Calu3 (cell line): ENCODE measurements around the gene KRT16. TPM values are rescaled to one million over a fixed set of nuclear protein-coding genes. Genes with fewer than 3 reads are reported as not detected.
A peak's percentile ranks its signal among the peaks of the same experiment; 100 is the strongest.

Experiments
- BruUV-seq: library from RNA; stranded (reverse); fragments of 400-500 nt; replicated peaks from 2 replicates; lab custom pipeline; 2021; lab: Mats Ljungman, UMichigan
- CTCF ChIA-PET: fragments of 300-600 bp; sonication (Branson Sonifier 250); formaldehyde crosslinking; loops from one replicate; lab custom pipeline; 2022; ENCODE audit warnings: antibody characterized with exemption; lab: Charles Lee
- DNase-seq: peaks from one replicate; pipeline ENCODE4 v3.0.0; 2022
- H3K27ac Mint-ChIP-seq: one replicate; pipeline ENCODE4 v1.8.0; 2022; ENCODE audit warnings: mixed read lengths; ENCODE audit not compliant: unreplicated experiment
- H3K27me3 Mint-ChIP-seq: one replicate; pipeline ENCODE4 v1.8.0; 2022; ENCODE audit warnings: mixed read lengths; ENCODE audit not compliant: unreplicated experiment
- H3K36me3 Mint-ChIP-seq: one replicate; pipeline ENCODE4 v1.8.0; 2022; ENCODE audit warnings: mild to moderate bottlenecking, moderate library complexity, mixed read lengths; ENCODE audit not compliant: insufficient read depth, unreplicated experiment
- H3K4me1 Mint-ChIP-seq: one replicate; pipeline ENCODE4 v1.8.0; 2022; ENCODE audit warnings: mild to moderate bottlenecking, low read depth, mixed read lengths; ENCODE audit not compliant: unreplicated experiment
- H3K4me3 Mint-ChIP-seq: one replicate; pipeline ENCODE4 v1.8.0; 2022; ENCODE audit warnings: mild to moderate bottlenecking, low read depth, moderate library complexity, mixed read lengths; ENCODE audit not compliant: unreplicated experiment
- H3K9me3 Mint-ChIP-seq: one replicate; pipeline ENCODE4 v1.8.0; 2022; ENCODE audit warnings: low read depth, mixed read lengths; ENCODE audit not compliant: unreplicated experiment
- CTCF ChIP-seq: fragments of 200-600 bp; IDR thresholded peaks from one replicate; pipeline ENCODE4 v1.8.0; 2022; ENCODE audit warnings: antibody characterized with exemption; ENCODE audit not compliant: unreplicated experiment
- intact Hi-C: fragments of 100-400 bp; cut with micrococcal nuclease; formaldehyde crosslinking; loops from one replicate; pipeline ENCODE4 v1.10.0; 2022; ENCODE audit not compliant: unreplicated experiment
- total RNA-seq: library from RNA; stranded (reverse); gene quantifications from 2 replicates; pipeline ENCODE4 v1.2.3, GENCODE V29; 2022

Gene KRT16
- total RNA-seq, 1 experiment from 2014 or later, result 3.8 TPM

GRCh38 chr17:41648411-41649195 is 36.0 kb upstream of the KRT16 start:
- TSS peak; percentile 79 for BruUV-seq

GRCh38 chr17:41647940-41648410 is 35.4 kb upstream of the KRT16 start:
- peak; percentile 99 for TF ChIP-seq CTCF
- Mint-ChIP-seq H3K4me3 (peak overlapping the region; percentile 64), H3K4me1 (peaks cover 31% of the 10 kb centered on the region), H3K27ac (peak overlapping the region; percentile 62), H3K27me3 (no peaks in the 10 kb centered on the region), H3K36me3 (peaks cover 7% of the 10 kb centered on the region), H3K9me3 (no peaks in the 10 kb centered on the region)
- DNase-seq, result peak; percentile 98
- CTCF ChIA-PET, result interaction anchor here (0.6 to 8.1 kb wide), 28 partner anchors 14 to 1602 kb away, joined by 3 to 245 read pairs (median 6); partner anchors contain the start of genes KRT17 and KRT19
- intact Hi-C loops, result loop anchor here (1.0 to 5.0 kb wide), 3 partner anchors 14 to 99 kb away; no protein-coding TSS in a partner anchor
- no TSS peak for BruUV-seq

More at GRCh38 chr17:41648411-41649195, 36.0 kb upstream of the KRT16 start:
- Mint-ChIP-seq H3K27ac (peak overlapping the region; percentile 62), H3K4me3 (peak overlapping the region; percentile 64), H3K27me3 (no peaks in the 10 kb centered on the region), H3K36me3 (peaks cover 7% of the 10 kb centered on the region), H3K4me1 (peaks cover 33% of the 10 kb centered on the region), H3K9me3 (no peaks in the 10 kb centered on the region)
- CTCF ChIA-PET, result interaction anchor here (0.6 to 8.1 kb wide), 36 partner anchors 13 to 1603 kb away, joined by 3 to 245 read pairs (median 5); partner anchors contain the start of genes KRT17 and KRT19
- peak; percentile 93 for TF ChIP-seq CTCF
- peak; percentile 98 for DNase-seq
- intact Hi-C loops, result loop anchor here (1.0 to 5.0 kb wide), 3 partner anchors 14 to 99 kb away; no protein-coding TSS in a partner anchor

GRCh38 chr17:41647038-41647813 is 34.7 kb upstream of the KRT16 start:
- no peak for DNase-seq
- Mint-ChIP-seq H3K4me3 (no peak overlapping the region), H3K36me3 (peaks cover 7% of the 10 kb centered on the region), H3K9me3 (no peaks in the 10 kb centered on the region), H3K27me3 (no peaks in the 10 kb centered on the region), H3K27ac (no peak overlapping the region), H3K4me1 (peaks cover 29% of the 10 kb centered on the region)
- CTCF ChIA-PET, result interaction anchor here (1.9 to 8.1 kb wide), 6 partner anchors 15 to 103 kb away, joined by 6 to 245 read pairs (median 16); no protein-coding TSS in a partner anchor
- no TSS peak for BruUV-seq
- TF ChIP-seq CTCF, result no peak
- intact Hi-C loops, result loop anchor here (5.0 kb wide), 1 partner anchor 65 kb away; no protein-coding TSS in a partner anchor
